ENCODE results near the gene ADGRL3.

DNA sequence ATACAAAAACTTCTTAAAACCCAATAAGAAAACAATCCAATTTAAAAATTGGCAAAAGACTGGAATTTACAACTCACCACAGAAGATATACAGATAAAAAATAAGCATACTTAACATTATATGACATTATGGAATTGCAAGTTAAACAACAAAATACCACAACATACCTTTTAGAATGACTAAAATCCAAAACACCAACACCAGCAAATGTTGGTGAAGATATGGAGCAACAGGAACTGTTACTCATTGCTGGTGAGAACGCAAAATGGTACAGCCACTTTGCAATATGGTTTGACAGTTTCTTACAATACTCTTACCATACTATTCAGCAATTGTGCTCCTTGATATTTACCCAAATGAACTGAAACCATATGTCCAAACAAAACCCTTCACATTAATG is 112.4 kb downstream of the ADGRL3 start:
- TF ChIP-seq CTCF (IDR thresholded peaks at IDR 0.05) = no peak
- no peak for TF ChIP-seq POLR2A (IDR thresholded peaks at IDR 0.05)
